Activated naive CD4-positive, alpha-beta T cell treated with anti-CD3 and anti-CD28 coated beads, Interleukin-2, amount 50 U/mL, for 16 hours (primary cell): Measurements from ENCODE around the gene SRD5A3.
A peak's percentile ranks its signal among the peaks of the same experiment; 100 is the strongest.

Experiments
- DNase-seq: peaks from one replicate; pipeline ENCODE4 v3.0.0-alpha.2; 2020

The SRD5A3 gene

GRCh38 chr4:55345980-55346850 lies at the start of gene SRD5A3:
TSS of gene SRD5A3 (plus strand) at chr4:55346242. CDS start at chr4:55346337, 95 bp downstream.
- DNase-seq = peak; percentile 83

- DNase-seq = no peak
Measured at GRCh38 chr4:55297346-55297745, 48.7 kb upstream of the SRD5A3 start.

GRCh38 chr4:55303760-55304165 lies 42.3 kb upstream of the SRD5A3 start:
- DNase-seq = no peak

DNA sequence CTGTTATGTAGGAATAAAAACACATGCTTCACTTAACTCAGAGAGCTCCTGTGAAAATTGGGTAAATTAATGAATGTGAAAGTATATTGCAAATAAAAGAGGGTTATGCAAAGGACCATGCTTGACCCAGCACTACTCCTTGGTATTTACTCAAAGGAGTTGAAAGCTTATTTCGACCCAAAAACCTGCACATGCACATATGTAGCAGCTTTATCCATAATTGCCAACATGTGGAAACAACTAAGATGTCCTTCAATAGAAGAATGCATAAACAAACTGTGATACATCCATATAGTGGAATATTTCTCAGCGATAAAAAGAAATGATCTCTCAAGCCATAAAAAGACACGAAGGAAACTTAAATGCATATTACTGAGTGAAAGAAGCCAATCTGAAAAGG lies 41.7 kb upstream of the SRD5A3 start:
- DNase-seq = no peak

DNA sequence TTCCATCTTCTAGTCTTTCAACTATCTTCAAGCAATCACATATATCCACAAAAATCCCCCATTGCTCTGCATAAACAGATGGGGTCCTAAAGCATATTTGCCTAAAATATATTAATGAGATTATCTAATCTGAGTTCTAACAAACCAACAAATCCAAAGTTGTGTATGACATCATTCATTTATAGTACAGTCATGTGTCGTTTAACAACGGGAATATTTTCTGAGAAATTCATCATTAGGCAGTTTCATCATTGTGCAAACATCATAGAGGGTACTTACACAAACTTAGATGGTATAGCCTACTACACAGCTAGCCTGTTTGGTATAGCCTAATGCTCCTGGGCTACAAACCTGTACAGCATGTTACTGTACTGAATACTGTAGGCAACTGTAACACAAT lies 38.0 kb upstream of the SRD5A3 start:
- no peak for DNase-seq

DNA sequence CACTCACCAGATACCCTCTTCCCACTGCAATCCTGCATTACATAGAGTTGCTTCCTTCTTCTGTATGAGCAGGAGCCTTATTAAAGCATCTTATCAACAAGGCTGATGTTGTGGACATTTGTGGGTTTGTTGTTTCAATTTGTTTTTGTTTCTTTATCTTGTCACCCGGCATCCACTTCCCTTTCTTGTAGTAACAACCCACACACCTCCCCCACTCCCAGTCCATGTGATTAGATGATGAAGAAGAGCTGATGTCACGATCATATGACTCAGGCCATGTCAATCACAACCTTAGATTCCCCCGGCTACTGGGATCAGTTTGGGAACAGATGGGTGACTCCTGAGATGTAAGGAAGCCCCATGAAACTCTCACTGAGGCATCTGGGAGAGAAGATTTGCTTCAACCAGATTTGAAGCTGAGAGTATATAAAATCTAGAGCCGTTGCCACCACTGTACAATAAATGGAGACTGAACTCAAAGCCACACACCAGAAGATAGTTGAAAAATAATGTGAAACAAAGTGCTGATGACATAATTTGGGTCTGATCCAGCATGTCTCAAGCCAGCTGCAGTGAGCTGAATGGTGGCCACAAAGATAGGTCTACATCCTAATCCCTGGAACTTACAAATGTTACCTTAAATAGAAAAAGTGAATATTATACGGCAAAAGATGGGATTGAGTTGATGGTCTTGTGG lies 34.1 kb upstream of the SRD5A3 start:
- DNase-seq = no peak

DNA sequence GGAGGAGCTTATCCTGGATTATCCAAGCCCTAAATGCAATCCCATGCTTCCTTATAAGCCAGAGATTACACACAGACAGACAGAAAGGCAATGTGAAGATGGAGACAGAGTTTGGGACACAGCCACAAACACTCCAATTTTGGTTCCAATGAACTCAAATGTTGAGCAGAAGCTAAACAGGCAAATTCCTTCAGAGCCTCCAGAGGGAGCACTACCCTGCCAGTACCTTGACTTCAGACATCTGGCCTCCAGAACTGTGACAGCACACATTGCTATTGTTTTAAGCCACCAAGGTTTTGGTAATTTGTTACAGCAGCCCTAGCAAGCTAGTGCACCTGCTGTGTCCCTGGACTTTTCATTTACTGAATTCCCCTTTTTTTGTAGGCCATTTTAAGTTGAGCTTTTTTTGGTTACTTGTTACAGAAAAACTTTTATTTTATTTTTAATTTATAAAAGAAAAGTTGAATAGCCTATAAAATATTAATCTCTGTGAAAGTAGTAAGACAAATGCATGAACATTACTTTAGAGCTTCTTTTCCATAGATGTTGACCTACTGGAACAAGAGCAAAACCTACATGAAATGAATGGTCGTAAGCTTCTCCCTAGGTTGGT lies 33.4 kb upstream of the SRD5A3 start:
- peak; percentile 24 for DNase-seq

DNA sequence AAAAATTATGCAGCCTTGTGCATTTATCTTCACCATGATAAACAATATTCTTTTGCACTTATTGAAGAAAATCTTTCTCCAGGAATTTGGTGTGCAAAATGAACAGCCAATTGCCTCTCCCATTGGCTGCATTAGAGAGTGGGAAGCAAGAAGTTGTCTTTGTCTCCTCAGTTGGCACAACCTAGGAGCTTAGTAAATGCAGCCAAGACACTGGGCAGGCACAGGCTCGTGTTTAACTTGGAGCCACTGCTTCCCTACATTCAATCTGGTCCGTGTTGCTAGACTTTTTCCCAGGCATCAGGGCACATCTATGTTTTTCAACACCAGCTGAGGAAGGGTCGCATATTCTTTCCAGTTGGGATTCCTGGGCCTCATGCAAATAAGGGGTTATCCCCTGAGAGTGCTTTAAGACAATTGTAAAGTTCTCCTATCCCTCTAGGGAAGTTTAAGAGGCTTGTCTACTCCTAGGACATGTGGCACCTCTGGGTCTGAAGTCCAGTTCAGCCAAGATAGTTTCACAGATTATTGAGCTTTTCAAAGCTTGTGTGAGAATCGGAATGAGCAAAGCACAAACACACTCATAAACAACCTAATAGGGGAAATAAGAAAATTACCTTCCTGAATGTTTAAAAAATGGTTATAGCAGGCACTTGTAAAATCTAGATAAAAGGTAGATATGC lies 31.8 kb upstream of the SRD5A3 start:
- no peak for DNase-seq

DNA sequence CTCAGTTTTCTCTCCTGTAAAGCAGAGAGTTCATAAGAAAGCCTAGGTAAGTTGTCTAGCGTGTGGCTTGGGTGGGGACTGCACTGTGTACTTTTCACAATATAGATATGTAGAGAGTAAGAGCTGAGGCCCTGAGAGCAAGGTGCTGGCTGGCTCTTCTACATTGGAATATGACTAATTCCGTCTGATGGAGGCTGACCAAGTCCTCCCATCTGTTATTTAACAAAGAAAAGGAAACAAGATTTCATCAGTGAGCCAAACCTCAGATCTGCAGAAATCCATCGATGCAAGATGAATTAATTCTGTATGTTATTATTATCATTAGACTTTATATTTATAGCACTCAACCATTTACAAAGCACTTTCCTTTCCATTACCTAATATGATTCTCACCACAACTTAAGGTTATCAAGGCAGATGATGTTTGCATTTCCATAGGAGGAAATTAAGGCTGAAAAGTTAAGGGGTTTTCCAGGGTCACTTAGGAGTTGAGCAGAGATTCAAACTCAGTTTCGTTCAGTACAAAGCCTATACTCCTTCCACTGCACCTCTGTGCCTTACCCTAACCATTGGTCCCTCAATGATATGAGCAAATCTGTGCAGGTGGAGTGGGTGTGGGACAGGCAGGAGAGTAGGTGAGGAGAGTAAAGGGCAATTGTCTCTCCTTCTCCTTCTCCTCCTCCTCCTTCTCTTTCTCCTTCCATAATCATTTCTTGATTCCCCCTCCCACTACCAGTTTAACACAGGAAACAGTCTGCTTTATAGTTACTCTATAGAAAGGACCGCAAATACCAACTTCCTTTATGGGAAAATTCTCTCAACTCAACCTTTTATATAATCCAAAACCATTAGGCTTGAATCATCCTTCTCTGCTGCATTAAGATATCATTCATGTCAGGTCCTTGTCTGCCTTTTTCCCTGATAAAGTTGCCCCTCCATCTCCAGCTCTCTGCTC lies 27.6 kb upstream of the SRD5A3 start:
- DNase-seq = no peak

DNA sequence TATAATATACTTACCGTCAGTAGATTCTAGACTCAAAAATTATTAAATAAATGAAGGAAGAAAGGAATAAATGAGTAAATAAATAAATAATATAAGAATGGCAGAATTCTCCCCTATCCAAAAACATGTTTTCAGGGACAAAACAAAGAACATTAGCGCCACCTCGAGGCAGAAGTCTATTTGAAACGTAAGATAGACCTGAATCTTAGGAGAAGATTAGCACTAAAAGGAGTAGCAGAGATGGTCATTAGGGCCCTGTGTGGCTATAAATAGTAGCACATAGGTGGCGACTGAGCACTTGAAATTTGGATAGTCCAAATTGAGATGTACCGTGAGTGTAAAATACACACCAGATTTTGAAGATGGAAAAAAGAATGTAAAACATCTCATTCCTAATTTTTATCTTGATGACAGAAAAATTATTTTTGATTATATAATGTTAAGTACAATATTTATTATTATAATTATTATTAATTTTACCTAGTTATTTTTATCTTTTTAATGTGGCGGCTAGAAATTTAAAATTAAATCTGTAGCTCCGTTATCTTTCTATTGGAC lies 24.3 kb upstream of the SRD5A3 start:
- peak; percentile 60 for DNase-seq

DNA sequence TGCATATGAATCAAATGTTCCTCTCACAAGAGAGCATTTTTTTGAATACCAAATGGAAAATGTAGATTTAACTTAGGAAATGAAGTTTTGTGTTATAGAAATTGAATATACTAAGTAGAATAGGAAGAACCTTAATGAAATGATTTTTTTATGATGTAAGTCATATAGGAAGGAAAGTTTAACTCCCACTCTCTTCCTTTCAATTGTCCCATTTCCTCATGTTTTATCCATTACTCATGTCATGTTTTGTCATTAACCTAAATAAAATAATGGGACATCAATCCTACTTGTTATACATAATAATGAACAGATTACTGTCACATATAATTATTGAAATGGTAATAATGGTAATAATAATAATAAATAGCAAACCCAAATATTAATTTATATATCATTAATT lies 22.7 kb upstream of the SRD5A3 start:
- DNase-seq = no peak

DNA sequence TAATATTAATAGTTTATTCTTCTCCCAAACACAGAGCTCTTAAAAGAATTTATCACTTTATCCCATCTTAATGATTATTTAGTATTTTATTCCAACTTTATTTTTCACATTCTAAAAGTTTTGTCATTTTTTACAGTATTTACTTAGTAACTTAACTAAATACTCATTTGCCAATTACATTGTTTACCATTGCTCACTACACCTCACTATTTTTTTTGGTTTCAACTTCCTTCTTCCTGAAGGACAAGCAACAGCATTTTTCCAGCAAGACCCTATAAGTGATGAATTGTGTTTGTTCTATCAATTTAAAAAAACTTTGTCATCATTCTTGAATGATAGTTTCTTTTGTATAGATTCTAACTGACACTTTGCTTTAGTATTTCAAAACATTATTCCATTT lies 19.4 kb upstream of the SRD5A3 start:
- DNase-seq = no peak

- no peak for DNase-seq
Measured at GRCh38 chr4:55329012-55329411, 17.0 kb upstream of the SRD5A3 start.

DNA sequence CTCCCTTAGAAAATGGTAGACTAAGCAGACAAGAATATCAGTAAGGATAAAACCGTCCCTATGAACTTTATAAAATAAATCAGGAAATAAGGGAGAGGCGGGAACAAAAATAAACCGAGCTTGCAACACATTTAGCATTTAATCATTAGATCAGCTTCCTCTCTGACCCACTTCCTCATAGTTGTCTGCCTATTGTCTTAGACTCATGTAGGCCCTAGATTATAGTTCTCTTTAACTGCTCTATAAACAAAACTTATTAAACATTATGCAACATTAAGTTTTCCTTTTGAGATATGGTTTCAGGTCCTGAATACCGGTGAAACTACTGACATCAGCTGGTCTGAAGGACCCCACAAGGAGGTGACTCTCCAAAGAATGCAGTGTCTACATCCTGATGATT lies 15.8 kb upstream of the SRD5A3 start:
- DNase-seq = no peak

GRCh38 chr4:55336138-55337034 lies 9.7 kb upstream of the SRD5A3 start:
- no peak for DNase-seq

GRCh38 chr4:55337944-55338343 lies 8.1 kb upstream of the SRD5A3 start:
- DNase-seq = no peak

- no peak for DNase-seq
Measured at GRCh38 chr4:55338486-55338885, 7.6 kb upstream of the SRD5A3 start.

DNA sequence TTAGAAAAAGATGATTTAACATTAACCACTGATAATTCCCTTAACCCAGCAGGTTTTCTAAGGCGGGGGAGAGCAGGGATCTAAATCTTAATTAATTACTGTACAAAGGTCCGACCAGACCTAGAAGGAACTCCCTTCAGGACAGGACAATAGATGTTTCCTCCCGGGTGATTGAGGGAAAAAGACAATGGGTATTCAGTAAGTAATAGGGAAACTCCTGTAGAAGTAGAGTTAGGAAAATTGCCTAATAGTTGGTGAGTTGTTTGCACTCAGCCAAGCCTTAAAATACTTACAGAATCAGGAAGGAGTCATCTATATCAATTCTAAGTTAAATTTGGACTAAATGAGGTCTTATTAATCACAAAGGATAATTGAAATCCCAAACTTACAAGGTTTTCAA lies 5.8 kb upstream of the SRD5A3 start:
- no peak for DNase-seq

- no peak for DNase-seq
Measured at GRCh38 chr4:55343887-55344286, 2.2 kb upstream of the SRD5A3 start.

GRCh38 chr4:55345054-55345453 lies 988 bp upstream of the SRD5A3 start:
- no peak for DNase-seq

DNA sequence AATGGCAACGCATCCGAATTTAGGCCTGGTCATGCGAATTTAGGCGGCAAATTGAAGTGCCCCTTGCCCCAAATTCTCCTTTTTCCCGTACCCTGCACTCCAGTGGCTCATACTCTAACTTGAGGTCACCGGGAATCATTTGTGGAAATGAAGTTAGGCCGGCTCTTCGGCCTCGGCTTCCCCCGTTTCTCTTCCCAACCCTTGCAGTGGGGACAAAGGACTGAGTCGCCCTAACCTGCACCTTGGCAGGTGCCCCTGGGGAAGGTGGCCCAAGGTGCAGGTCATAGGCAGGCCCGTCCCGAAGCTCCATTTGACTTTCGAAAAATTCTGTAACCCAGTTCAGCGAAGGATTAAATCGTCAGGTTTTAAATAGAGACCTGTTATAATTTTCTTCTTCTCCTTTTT lies 811 bp downstream of the SRD5A3 start:
- DNase-seq = no peak
